NCI-H2196 treated with DMSO at 0.1 percent for 48 hours (cell line): ENCODE data around the gene PHF21A.

Experiments used
- DNase-seq: peaks from one replicate; lab custom pipeline; 2025; ENCODE audit not compliant: unreplicated experiment; lab: John Stamatoyannopoulos, UW

PHF21A gene

GRCh38 chr11:46121301-46121723 is at the start of gene PHF21A:
Gene PHF21A (minus strand): TSS chr11:46121454. CDS start chr11:46084219, 37,235 bp downstream.
- peak; percentile 78 for DNase-seq

- DNase-seq = no peak
Measured at GRCh38 chr11:46170797-46171196, 49.5 kb upstream of the PHF21A start.

- DNase-seq = no peak
Measured at GRCh38 chr11:46162700-46163099, 41.4 kb upstream of the PHF21A start.

- no peak for DNase-seq
Measured at GRCh38 chr11:46161201-46161600, 39.9 kb upstream of the PHF21A start.

- peak; percentile 31 for DNase-seq
Measured at GRCh38 chr11:46160100-46160499, 38.8 kb upstream of the PHF21A start.

- DNase-seq = no peak
Measured at GRCh38 chr11:46159680-46160079, 38.4 kb upstream of the PHF21A start.

- no peak for DNase-seq
Measured at GRCh38 chr11:46149826-46150225, 28.6 kb upstream of the PHF21A start.

GRCh38 chr11:46149342-46149741 is 28.1 kb upstream of the PHF21A start:
- no peak for DNase-seq

GRCh38 chr11:46144741-46145140 is 23.5 kb upstream of the PHF21A start:
- no peak for DNase-seq

GRCh38 chr11:46143049-46143806 is 22.0 kb upstream of the PHF21A start:
- no peak for DNase-seq

GRCh38 chr11:46142561-46142960 is 21.3 kb upstream of the PHF21A start:
- DNase-seq = no peak

- no peak for DNase-seq
Measured at GRCh38 chr11:46141597-46141996, 20.3 kb upstream of the PHF21A start.

- no peak for DNase-seq
Measured at GRCh38 chr11:46134540-46134939, 13.3 kb upstream of the PHF21A start.

GRCh38 chr11:46134061-46134460 is 12.8 kb upstream of the PHF21A start:
- DNase-seq = no peak

- DNase-seq = no peak
Measured at GRCh38 chr11:46133119-46133518, 11.9 kb upstream of the PHF21A start.

- no peak for DNase-seq
Measured at GRCh38 chr11:46130286-46130940, 9.2 kb upstream of the PHF21A start.

GRCh38 chr11:46129133-46129532 is 7.9 kb upstream of the PHF21A start:
- DNase-seq = no peak

- no peak for DNase-seq
Measured at GRCh38 chr11:46127150-46127638, 5.9 kb upstream of the PHF21A start.

- DNase-seq = no peak
Measured at GRCh38 chr11:46125284-46125683, 4.0 kb upstream of the PHF21A start.

GRCh38 chr11:46122945-46123715 is 1.9 kb upstream of the PHF21A start:
- DNase-seq = no peak

- peak; percentile 75 for DNase-seq
Measured at GRCh38 chr11:46121724-46122477, 647 bp upstream of the PHF21A start.
